Pancreas (tissue), 10 donors: ENCODE measurements around the gene MAP3K20. TPM values are rescaled to one million over a fixed set of nuclear protein-coding genes. Genes with fewer than 3 reads are reported as not detected.
A peak's percentile ranks its signal among the peaks of the same experiment; 100 is the strongest.

ENCODE experiments used
- ATAC-seq, 4 donors: fragments of 200-7000 bp; cut with Tn5 transposase; one replicate each; pipeline versions ENCODE4 v1.8.0 to v1.9.1; 2020; ENCODE audit warnings: mild to moderate bottlenecking in 4 of 4, moderate library complexity in 4 of 4
- DNase-seq, 6 donors: peaks; one replicate each; pipeline ENCODE4 v3.0.0-alpha.2; 2020
- FAIRE-seq: peaks from 2 replicates; lab custom pipeline; 2012; peaks lifted over from hg19 to GRCh38; lab: Jason Lieb, UNC
- H3K27ac ChIP-seq, 4 donors: fragments of 200-600 bp; sonication (generic); 1 replicate in 3 of 4; 2 replicates in 1 of 4; pipeline versions ENCODE4 v1.5.0 to v1.8.0; 2020
- H3K27me3 ChIP-seq, 4 donors: fragments of 200-600 bp; one replicate each; pipeline ENCODE4 v1.8.0; 2021
- H3K36me3 ChIP-seq, 3 donors: fragments of 200-600 bp; sonication (generic) in 1 of 3; one replicate each; pipeline versions ENCODE4 v1.5.0 to v1.8.0; 2020 to 2021
- H3K4me1 ChIP-seq, 3 donors: fragments of 200-600 bp; one replicate each; pipeline ENCODE4 v1.8.0; 2021
- H3K4me3 ChIP-seq, 4 donors: fragments of 200-600 bp; sonication (generic) in 2 of 4; one replicate each; pipeline versions ENCODE4 v1.5.0 to v1.8.0; 2020 to 2021
- H3K9me3 ChIP-seq, 4 donors: fragments of 200-600 bp; one replicate each; pipeline ENCODE4 v1.8.0; 2021
- WGBS, 2 donors: extraction: QIAGEN DNeasy Blood & Tissue Kit; methylation state at CpG; one replicate each; pipeline ENCODE4 v1.1.7; 2013; 5-methylcytosine and 5-hydroxymethylcytosine counted together
- intact Hi-C, 3 donors: fragments of 100-400 bp; cut with DNase I; formaldehyde crosslinking; loops; one replicate each; pipeline versions ENCODE4 v1.11.1 to v1.14.2; 2022
- polyA plus RNA-seq, 2 donors: library from polyadenylated mRNA; stranded (reverse); fragments of 200-250 nt; gene quantifications; one replicate each; pipeline ENCODE4 v1.2.3, GENCODE V29; 2013
- total RNA-seq, 6 donors: library from RNA; stranded (reverse); fragmentation: NEBNext Ultra II Directional in 4 of 6; extraction: Animal tissue kit (Norgen Biotek cat#: 25700) in 4 of 6; gene quantifications; one replicate each; pipeline versions ENCODE4 v1.2.1 to v1.2.4, GENCODE V29; 2021 to 2023
- TF ChIP-seq, protein P1 (sequence below), 4 donors: fragments of 200-600 bp; sonication (generic) in 3 of 4; IDR thresholded peaks; one replicate each; pipeline versions ENCODE4 v1.5.0 to v1.8.0; 2021; ENCODE audit warnings: antibody characterized with exemption in 4 of 4
- donor health status: healthy with polysubstance abuse.
- donor health status: DM: no; HTN: no; CAD: no; lungs with moderate emphysema.
- donor health status: DM: no; HTN: no; CAD: no.
- donor health status: control.
- donor health status: control.
- donor health status: Bipolar disorder and iron deficiency.
- donor health status: DM: yes; HTN: yes; CAD: no.
- donor health status: DM: no; HTN: no; CAD: no.
- donor health status: DM: no; HTN: no; CAD: no.
- donor health status: DM: yes; HTN: yes; CAD: no.

MAP3K20 gene
- total and polyA plus RNA-seq, 8 donors: 4.1 to 23.7 (median 8.2) TPM

DNA sequence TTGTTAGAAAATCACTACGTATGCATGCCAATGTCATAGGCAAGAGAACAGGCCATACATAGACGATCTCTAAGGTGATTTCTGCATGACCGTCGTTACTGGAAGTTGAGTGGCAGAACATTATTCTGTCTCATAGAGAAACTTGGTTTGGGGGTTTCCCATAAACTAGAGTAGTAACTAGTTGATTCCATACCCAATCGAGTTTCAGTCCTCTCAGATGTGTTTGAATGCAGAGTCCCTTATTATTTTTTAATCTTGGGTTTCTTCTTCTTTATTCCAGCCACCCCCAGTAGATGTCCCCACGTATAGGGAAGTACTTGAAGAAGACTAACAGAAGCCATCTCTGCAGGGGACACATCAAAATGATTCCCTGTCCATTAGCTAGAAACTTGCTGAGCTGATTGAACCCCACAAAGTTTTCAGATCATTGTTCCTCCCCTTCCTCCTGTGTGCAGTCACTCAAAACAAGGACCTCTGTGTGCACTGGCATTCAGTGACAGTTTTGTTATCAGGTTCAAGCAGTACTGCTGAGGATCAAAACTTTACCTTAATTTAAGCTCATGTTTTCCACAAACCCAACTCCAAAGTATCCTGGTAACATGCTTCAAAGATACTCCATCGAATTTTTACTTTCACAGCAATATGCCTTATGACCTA lies 210.6 kb downstream of the MAP3K20 start:
- TF ChIP-seq, protein P1, sequence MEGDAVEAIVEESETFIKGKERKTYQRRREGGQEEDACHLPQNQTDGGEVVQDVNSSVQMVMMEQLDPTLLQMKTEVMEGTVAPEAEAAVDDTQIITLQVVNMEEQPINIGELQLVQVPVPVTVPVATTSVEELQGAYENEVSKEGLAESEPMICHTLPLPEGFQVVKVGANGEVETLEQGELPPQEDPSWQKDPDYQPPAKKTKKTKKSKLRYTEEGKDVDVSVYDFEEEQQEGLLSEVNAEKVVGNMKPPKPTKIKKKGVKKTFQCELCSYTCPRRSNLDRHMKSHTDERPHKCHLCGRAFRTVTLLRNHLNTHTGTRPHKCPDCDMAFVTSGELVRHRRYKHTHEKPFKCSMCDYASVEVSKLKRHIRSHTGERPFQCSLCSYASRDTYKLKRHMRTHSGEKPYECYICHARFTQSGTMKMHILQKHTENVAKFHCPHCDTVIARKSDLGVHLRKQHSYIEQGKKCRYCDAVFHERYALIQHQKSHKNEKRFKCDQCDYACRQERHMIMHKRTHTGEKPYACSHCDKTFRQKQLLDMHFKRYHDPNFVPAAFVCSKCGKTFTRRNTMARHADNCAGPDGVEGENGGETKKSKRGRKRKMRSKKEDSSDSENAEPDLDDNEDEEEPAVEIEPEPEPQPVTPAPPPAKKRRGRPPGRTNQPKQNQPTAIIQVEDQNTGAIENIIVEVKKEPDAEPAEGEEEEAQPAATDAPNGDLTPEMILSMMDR (IDR thresholded peaks at IDR 0.05): no peak
- H3K4me3 ChIP-seq: no peak overlapping the region
- intact Hi-C loops: no loop called here
- 74 to 81% methylated on average over 7 of the region's 7 CpGs for WGBS, 2 donors
- H3K27me3 ChIP-seq: no peaks in the 10 kb centered on the region
- peaks cover 0 to 5% (median 0%) of the 10 kb centered on the region in 3 donors for H3K4me1 ChIP-seq
- no peaks in the 10 kb centered on the region for H3K9me3 ChIP-seq
- ATAC-seq (peak in 2 of 4 donors; percentile 12 to 20), DNase-seq (no peak), FAIRE-seq (no peak)
- no peaks in the 10 kb centered on the region for H3K36me3 ChIP-seq
- no peak overlapping the region for H3K27ac ChIP-seq

DNA sequence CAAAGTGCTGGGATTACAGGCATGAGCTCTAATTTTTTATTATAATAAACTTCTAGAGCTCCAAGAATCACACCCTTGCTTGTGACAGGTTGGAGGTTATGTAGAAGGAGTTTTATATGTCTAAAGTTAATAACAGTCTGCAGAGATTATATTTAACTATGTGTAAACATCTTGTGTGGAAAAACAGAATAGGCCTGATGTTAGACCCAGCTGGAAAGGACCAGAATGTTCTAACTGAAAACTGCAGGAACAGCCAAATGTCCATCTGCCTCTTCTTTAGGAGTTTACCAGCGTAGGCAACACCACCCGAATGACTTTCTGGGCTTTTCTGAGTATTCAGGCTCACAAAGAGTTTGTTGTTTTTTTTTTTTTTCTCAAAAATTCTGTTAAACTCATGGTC lies 211.9 kb downstream of the MAP3K20 start:
- Histone ChIP-seq H3K4me3 (no peak overlapping the region), H3K36me3 (no peaks in the 10 kb centered on the region), H3K9me3 (no peaks in the 10 kb centered on the region), H3K27me3 (no peaks in the 10 kb centered on the region), H3K27ac (no peak overlapping the region), H3K4me1 (peaks cover 0 to 5% (median 0%) of the 10 kb centered on the region in 3 donors)
- FAIRE-seq: no peak
- ATAC-seq: peak in 3 of 4 donors; percentile 18 to 82 (median 81)
- TF ChIP-seq, protein P1 (IDR thresholded peaks at IDR 0.05): no peak
- intact Hi-C loops: no loop called here
- WGBS, 2 donors: 79 to 85% methylated on average over 2 of the region's 2 CpGs
- no peak for DNase-seq

DNA sequence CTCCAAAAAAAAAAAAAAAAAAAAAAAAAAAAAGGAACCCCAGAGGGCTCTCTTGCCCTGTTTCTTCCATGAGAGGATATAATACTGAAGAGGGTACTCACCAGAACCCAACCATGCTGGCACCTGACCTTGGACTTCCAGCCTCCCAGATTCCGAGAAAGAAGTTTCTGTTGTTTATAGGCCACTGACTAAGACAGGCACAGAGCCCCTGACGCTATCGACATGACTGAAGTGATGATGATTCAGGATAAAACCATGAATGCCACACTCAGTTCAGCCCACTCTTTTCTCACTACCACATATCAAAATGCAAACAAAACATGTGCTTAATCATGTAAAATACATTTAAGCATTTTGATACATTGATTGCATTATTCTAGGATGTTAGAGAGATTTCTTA lies 212.9 kb downstream of the MAP3K20 start:
- ATAC-seq: no peak
- no peak for FAIRE-seq
- Histone ChIP-seq H3K27me3 (no peaks in the 10 kb centered on the region), H3K4me1 (peaks cover 0 to 5% (median 0%) of the 10 kb centered on the region in 3 donors), H3K27ac (no peak overlapping the region), H3K4me3 (no peak overlapping the region), H3K36me3 (no peaks in the 10 kb centered on the region), H3K9me3 (no peaks in the 10 kb centered on the region)
- intact Hi-C loops: no loop called here
- TF ChIP-seq, protein P1 (IDR thresholded peaks at IDR 0.05): no peak
- 72 to 82% methylated on average over 3 of the region's 3 CpGs for WGBS, 2 donors
- DNase-seq: no peak

DNA sequence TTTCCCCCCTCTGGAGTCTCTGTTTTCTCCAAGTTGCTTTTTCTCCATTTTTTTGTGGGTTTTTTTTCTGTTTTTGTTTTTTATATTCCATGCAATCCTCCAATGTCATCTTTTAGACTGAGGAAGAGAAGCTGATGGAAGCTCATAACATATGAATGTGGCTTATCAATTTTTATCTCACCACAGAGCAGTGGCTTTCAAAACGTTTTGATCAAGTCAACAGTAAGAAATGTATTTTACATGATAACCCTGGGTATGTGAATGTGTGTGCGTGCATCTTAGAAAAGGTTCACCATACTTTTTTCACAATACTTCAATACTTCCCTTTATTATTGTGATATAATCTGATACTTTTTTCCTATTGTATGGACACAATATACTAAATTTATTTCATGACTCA lies 214.4 kb downstream of the MAP3K20 start:
- DNase-seq (no peak), ATAC-seq (no peak), FAIRE-seq (no peak)
- 55 to 58% methylated on average over 2 of the region's 2 CpGs for WGBS, 2 donors
- Histone ChIP-seq H3K4me1 (peaks cover 0 to 5% (median 0%) of the 10 kb centered on the region in 3 donors), H3K27ac (no peak overlapping the region), H3K36me3 (no peaks in the 10 kb centered on the region), H3K9me3 (no peaks in the 10 kb centered on the region), H3K27me3 (no peaks in the 10 kb centered on the region), H3K4me3 (no peak overlapping the region)
- TF ChIP-seq, protein P1 (IDR thresholded peaks at IDR 0.05): no peak
- intact Hi-C loops: no loop called here

DNA sequence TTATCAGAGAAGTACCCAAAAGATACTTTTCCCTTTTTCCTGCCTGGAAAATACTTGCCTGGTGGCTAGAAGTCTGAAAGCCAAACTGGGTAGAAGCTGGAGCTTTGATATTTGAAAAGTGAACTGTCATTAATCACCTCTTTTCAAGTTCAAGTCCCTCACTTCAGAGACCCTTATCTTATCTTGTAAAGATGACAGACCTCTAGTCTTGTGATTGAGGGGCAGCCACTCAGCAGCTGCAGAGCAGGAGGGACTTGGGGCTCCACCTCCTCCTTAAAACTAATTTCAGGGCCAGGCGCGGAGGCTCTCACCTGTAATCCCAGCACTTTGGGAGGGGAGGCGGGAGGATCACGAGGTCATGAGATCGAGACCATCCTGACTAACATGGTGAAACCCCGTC lies 214.9 kb downstream of the MAP3K20 start:
- ATAC-seq (no peak), DNase-seq (no peak), FAIRE-seq (no peak)
- TF ChIP-seq, protein P1 (IDR thresholded peaks at IDR 0.05): no peak
- no peak overlapping the region for H3K4me3 ChIP-seq
- intact Hi-C loops: no loop called here
- WGBS, 2 donors: 92 to 95% methylated on average over 6 of the region's 6 CpGs
- no peaks in the 10 kb centered on the region for H3K27me3 ChIP-seq
- no peaks in the 10 kb centered on the region for H3K36me3 ChIP-seq
- no peak overlapping the region for H3K27ac ChIP-seq
- peaks cover 0 to 5% (median 0%) of the 10 kb centered on the region in 3 donors for H3K4me1 ChIP-seq
- no peaks in the 10 kb centered on the region for H3K9me3 ChIP-seq
